GM12891 (cell line): ENCODE measurements around the gene OR5F1.

Experiments used
- POLR2A ChIP-seq: IDR thresholded peaks from 2 replicates; pipeline ENCODE4 v1.6.1; 2011; ENCODE audit warnings: low read depth, low read length, control low read depth
- POLR2AphosphoS5 ChIP-seq: IDR thresholded peaks from 2 replicates; pipeline ENCODE4 v1.6.1; 2011; ENCODE audit warnings: low read depth, low read length, control low read depth
- POU2F2 ChIP-seq: IDR thresholded peaks from 2 replicates; pipeline ENCODE4 v1.6.1; 2011; ENCODE audit warnings: low read depth, mild to moderate bottlenecking, control low read depth, low read length, moderate library complexity
- SPI1 ChIP-seq: IDR thresholded peaks from 2 replicates; pipeline ENCODE4 v1.6.1; 2011; ENCODE audit warnings: low read depth, low read length, control low read depth
- TAF1 ChIP-seq: IDR thresholded peaks from 2 replicates; pipeline ENCODE4 v1.6.1; 2011; ENCODE audit warnings: low read depth, low read length, control low read depth

- TF ChIP-seq POLR2AphosphoS5, result no peak
- no peak for TF ChIP-seq POLR2A
- no peak for TF ChIP-seq TAF1
- no peak for TF ChIP-seq SPI1
- no peak for TF ChIP-seq POU2F2
Observed at GRCh38 chr11:55967914-55968313, 26.5 kb downstream of the OR5F1 start.
